Islet precursor cell (in vitro differentiated cells): ENCODE results near the gene SLC38A10.

Source experiments
- DNase-seq: peaks from one replicate; pipeline ENCODE4 v3.0.0-alpha.2; 2018

SLC38A10 gene

DNA sequence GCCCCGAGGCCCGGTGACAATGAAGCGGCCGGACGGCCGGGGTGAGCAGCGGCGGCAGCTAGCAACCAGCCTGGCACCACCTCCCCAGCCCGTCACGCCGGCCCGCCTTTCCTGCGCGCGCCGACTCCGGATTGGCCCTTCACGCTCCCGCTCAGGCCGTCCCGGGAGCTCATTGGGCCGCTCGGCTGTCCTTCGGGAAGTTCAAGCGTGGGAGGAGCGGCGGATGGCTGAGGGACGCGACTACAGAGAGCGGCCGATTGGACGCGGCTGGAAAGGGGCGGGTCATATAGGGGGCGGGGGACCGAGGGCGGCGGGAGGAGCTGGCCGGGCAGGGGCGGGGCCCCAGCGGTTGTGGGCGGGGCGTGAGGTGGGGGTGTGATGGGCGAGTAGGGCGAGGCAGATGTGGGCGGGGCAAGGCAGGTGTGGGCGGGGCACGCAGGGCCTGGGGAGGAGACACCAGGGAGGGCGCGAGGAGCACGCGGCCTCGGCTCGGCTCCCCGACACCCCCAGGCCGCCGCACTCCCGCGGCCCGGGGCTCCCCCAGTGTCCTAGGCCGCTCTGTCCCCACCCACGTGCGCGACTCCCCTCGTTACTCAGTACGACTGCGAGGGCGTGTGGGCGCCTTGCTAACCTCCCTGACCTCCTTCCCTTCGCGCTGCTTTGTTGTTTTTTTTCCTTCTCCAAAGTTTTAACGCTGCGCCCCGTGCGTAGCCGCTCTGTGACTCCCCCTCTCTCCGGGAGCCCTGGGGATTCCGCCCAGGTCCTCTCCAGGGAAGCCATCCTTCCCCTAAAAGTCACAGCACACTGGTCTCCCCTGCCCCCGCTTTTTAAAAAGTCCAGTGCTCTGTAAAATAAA is 72.0 kb downstream of the SLC38A10 start, which contains the start of gene CEP131:
TSS of gene CEP131 (minus strand) at position 60 of the 856 bp plus-strand sequence. CDS start 2,909 bp downstream, outside the sequence.
- peak; percentile 100 for DNase-seq

DNA sequence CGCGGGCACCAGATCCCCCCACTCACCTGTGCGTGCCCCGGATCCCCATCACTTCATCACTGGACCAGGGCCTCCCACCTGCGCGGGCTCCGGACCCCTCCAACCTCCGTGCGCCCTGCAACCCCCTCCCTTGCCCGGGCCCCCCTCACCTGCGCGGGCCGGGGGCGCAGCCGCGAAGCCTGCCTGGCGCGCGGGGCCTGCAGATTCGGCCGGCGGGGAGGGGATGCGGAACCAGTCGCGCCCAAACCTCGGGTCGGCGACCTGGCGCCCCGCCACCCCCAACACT is 72.5 kb downstream of the SLC38A10 start:
- no peak for DNase-seq

DNA sequence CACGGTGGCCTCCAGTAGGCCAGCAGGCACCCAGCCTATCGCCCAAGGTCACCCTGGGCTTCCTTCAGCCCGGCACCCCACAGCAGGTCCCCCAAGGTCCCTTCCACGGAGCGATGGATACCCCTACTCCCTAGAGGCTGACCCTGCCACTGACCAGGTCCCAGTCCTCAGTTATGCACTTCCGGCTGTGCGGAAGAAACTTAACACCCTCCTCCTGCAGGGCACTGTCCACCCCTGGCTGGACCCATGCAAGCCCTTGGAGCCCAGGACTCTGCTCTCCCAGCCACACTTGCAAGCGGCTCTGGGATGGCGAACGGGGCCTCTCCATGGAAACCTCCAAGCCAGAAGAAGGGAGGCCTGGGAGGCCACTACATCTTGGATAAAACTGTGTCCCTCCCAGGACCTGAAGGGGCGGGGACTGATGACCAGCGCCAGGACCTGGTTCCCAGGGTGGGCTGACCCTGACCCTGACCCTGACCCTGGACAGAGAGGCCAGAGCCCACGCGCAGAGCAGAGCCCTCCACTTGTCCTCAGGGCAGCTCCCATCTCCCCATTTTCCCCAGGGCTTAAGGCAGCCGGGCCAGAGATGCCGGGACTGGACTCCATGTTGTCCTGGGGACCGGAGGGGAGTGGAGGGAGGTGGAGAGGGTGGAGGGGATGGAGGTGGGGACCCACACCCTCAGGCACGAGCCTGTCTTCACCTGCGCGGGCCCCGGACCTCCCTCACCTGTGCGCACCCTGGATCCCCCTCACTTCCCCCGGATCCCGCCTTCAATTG is 73.1 kb downstream of the SLC38A10 start:
- no peak for DNase-seq

DNA sequence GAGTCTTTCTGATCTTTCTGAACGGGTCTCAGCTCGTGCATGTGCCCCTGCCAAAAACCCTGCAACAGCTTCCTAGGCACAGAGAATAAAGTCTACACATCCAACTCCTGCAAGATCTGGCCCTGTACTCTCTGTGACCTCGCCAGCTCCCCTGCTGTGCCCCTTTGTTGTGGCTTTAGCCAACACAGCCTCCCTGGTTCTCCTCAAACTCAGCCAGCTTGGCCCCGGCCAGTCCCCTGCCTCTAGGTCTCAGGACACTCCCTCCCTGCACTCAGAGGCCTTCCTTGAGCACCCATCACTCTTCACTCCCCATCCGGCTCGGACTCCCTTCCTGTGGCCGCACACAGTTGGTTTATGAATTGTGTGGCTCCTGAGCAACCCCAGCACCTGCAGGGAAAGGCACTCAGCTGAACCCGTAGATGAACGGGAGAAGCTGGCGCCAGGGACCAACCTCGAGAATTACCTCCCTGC is 73.7 kb downstream of the SLC38A10 start:
- DNase-seq: no peak

DNA sequence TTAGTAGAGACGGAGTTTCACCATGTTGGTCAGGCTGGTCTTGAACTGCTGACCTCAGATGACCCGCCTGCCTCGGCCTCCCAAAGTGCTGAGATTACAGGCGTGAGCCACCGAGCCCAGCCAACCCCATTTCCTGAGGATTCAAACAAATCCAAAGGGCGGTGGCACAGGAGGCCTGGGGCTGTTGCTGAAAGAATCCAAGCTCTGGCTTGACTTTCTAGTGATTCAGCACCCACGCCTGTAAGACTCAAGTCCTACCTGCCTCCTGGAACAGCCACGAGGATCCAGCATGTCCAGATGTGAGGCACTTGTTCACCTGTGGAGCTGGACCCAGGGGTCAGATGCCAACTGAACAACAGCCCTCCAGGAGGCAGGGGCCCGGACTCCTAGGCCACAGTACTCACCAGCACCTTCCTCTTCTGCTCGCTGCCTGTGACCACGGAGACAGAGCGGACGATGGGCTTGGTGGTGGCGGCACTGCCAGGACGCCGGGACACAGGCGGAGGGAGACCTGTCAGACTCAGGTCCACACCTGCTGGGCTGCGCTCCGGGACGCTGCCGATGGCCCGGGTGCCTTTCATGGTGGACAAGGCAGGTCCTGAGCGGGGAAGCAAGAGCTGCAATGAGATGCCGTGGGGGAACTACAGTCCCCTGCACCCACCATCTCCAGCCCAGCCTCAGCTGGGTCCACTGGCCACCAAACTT is 75.5 kb downstream of the SLC38A10 start:
- no peak for DNase-seq

DNA sequence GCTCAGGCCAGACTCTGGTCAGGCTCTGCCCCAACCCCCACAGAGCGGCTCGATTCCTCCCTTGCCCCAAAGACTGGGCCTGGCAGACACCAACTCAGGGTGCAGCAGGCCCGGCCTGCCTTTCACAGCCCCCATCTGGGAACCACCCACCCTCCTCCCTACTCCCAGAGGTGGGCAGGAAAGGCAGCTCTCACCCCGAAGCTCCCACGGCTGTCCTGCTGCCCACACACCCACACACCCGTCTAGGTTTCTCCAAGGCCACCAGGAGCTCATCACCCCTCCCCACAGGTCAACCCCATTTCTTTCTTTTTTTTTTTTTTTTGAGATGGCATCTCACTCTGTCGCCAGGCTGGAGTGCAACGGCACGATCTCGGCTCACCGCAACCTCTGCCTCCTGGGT is 76.1 kb downstream of the SLC38A10 start:
- no peak for DNase-seq

DNA sequence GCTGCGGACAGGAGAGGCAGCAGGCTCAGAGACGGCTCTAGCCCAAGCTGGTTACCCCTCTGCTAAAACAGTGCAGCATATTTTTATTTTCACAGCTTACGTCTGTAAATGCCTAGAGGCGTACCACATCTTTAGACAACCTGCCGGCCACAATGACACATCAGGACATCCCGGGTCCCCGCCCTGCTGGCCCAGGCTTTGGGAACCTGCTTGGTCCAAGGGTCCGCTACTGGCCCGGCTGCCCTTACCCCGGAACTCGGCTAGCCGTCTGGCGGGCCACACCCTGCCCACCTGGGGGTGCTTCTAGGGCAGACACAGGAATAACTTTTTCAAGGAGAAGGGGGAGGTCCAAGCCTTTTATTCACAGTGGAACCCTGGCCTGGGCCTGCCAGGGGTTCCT is 76.6 kb downstream of the SLC38A10 start:
- DNase-seq: no peak

DNA sequence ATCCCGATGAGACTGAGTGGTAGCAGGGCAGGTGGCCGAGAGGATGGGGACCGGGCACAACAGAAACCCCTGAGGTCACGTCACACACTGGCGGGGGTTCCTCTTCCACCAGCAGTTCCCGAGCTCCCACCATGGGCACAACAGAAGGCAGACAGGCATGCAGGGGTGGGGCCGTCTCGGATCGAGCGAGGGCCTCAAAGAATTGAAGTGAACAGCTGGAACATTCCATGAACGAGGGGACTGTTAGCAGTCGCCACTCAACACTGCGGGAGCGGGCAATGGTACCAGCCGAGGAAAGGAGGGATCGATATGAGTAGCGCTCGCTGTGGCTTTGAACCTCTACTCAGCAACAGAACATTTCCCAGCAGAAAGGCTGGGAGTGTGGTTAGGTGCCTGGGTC is 77.6 kb downstream of the SLC38A10 start:
- no peak for DNase-seq

DNA sequence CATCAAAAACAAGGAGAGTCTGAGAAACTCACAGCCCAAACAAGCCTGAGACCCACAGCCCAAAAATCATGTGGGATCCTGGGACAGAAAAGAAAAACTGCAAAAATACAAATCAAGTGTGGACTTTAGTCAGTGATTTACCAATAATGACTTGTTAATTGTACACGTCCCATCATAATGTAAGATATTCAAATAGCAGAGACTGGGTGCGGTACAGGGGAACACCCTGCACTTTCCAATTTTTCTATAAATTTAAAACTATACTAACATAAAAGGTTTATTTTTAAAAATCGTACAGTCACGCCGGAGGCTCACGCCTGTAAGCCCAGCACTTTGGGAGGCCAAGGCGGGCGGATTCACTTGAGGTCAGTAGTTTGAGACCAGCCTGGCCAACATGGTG is 81.1 kb downstream of the SLC38A10 start:
- DNase-seq: no peak

DNA sequence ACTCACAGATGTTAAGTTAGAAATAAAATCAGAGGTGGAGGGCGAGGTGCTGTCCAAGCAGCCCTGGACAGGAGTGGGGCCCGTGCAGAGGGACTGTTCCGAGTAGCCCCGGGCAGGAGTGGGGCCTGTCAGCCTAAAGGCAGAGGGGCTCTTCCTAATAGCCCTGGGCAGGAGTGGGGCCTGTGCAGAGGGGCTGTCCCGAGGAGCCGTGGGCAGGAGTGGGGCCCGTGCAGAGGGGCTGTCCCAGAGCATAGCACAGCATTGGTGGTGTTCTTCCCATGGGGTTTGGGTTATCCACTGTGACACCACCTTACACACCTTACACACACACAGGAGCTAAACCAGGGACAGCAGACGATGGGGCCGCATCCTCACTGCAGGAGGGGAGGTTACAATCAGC is 82.7 kb downstream of the SLC38A10 start:
- no peak for DNase-seq

DNA sequence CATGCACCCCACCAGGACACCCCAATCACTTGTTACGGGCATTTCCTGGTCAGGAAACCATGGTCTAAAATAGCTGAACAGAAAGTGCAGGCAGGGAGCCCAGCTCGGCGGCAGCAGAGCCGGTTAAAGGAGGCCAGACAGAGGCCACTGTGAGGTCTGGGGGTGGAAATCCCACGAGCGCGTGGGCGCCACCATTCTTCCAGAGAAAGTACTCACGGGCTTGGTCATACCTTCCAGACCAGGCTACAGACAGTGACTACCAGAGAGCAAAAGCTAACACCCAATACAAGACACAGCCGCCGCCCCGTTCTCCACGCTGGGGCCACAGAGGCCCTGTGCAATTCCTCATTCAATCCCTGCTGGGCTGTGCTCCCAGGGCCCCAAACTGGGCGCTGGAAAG is 84.2 kb downstream of the SLC38A10 start:
- no peak for DNase-seq

DNA sequence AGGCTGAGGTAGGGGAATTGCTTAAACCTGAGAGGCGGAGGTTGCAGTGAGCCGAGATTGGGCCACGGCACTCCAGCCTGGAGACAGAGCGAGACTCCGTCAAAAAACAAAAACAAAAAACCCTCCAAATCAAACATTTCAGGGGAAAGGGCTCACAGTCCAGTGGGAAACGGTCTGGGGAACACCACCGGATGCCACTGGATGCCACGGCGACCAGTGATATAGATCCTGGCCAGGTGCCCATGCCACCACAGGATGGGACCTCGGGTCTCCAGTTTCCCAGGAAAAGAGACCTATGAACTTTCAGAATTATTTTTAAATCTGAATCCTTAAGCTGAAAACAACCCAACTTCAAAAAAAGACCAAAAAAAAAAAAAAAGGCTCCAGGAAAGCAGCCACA is 84.6 kb downstream of the SLC38A10 start:
- no peak for DNase-seq

DNA sequence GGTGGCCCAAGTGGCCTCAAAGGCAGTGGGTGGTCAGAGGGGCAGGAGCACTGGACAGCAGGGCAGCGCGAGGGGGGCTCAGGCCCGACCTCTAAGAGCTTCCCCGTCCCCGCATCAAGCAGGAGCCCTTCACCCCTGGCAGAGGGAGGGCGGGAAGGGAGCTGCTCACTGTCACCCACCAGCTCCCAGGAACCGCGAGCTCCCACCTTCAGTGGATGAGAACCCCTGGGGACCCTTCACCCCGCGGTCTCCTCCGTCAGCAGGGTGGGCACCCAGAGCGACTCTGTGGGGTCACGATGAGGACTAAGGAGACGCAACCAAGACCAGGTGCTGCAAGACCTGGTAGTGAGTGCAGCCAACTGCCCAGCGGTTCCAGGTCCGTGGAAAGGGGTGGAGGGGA is 86.0 kb downstream of the SLC38A10 start:
- no peak for DNase-seq

DNA sequence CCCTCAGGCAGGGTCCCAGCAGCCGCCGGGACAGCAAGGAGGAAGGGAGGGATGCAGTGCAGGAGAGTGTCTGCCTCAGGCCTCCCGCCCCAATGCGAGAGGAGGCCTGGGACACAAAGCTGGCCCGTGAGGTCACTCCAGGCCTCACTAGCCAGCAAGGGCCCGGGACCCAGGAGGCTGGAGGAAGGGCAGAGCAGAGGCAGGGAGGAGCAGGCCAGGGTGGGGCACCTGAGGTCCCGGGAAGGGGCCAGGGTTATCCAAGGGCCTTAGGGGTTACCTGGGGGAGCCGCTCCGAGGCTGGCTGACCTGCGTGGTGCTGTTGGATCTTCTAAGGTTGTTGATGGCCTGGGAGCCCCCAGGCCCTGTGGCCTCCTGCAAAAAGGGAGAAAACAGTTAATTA is 86.5 kb downstream of the SLC38A10 start:
- DNase-seq: no peak

DNA sequence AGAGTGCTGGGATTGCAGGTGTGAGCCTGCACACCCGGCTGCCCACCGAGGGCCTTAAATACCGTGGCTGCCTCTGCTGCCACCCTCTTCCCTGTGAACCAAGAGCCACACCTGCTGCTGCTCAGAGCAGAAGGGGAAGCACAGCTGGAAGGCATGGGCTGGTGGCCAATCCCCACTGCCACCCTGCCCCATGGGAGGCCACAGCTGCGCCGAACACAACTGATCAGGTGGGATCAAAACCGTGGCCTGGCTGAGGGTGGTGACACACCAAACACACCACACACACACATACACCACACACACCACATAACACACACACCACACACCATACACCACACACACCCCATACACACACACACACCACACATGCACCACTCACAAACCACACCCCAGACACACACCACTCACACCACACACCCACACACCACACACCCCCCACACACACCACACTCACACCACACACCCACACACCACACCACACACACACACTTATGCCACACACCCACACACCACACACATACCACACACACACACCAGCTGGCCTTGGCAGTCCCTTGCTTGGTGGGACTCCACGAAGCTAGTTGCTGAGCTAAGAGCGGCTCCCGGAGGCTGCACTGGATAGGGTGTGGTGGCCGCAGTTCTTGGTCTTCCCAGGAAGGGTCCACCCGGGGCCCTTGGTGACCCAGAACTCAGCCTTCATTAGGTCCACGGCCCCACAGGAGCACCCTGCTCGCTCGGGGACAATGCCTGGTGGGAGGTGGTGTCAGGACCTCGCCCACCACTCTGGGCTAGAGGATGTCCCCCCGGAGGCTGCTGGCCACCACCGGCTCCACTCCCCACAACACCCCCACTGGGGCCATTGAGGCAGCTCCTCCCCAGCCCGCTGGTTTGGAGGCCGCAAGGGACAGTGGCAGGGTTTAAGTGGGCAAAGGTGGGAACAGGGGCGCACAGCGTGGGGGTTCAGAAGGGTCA is 87.2 kb downstream of the SLC38A10 start:
- DNase-seq: no peak

DNA sequence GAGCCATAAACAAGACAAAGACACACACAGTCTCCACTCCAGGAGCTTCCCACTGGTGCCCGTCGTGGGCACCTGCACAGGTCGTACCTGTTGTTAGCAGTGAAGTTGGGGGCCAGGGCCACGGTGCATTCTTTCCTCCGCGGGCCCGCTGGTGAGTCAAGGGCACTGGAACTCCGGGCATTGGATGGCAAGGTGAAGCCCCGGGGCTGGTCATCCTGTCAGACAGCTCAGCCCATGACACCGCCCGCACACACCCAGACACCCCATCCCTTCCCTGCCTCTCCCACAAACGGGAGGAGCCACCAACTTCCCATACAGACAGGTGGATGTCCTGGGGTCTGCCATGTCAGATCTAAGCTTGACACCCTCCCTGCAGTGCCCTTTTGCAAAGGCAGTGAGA is 88.5 kb downstream of the SLC38A10 start:
- DNase-seq: no peak

DNA sequence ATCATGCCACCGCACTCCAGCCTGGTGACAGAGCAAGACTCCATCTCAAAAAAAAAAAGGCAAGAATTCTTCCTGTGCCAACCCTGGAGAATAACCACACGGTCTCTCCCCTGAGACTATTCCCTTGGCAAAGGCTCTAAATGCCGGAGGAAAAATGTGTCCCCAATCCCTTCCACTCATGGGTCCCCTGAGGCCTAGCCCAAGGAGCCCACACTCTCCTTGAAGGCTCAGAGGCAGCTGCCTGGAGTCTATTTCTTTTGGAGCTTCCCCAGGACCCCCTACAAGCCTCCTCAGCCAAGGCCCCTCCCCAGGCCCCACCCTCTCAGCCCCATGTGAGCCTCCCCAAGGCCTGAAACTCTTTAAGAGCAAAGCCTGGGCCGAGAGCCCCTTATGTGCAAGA is 88.9 kb downstream of the SLC38A10 start:
- DNase-seq: no peak

DNA sequence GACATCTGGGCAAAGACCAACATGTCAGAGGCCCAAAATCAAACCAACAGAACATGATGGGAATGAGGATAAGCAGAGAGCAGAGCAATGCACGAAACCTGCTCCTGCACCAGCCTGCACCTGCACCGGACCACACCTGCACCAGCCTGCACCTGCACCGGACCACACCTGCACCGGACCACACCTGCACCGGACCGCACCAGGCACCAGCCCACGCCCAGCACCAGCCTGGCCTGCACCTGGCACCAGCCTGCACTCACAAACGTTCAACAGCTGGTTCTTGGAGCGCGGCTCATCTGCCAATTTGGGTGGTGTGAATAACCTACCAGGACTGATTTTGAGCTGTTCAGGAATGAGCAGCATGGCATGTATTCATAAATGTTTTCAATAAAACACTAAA is 90.5 kb downstream of the SLC38A10 start:
- no peak for DNase-seq

DNA sequence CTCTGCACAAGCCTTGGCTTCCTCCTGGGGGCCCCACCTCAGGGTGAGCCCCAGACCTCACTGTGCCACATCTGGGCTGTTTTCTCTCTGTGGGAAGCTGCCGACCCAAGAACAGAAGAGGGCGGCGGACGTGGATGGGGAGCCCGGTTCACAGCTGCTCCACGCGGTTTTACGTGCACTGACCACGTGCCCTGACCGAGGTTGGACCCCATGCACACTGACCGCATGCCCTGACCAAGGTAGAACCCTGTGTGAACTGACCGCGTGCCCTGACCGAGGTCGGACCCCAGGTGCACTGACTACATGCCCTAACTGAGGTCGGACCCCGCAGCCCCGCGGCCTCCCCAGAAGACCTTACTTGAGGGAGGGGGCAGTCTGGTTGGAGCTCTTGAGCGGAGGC is 92.0 kb downstream of the SLC38A10 start:
- DNase-seq: no peak

DNA sequence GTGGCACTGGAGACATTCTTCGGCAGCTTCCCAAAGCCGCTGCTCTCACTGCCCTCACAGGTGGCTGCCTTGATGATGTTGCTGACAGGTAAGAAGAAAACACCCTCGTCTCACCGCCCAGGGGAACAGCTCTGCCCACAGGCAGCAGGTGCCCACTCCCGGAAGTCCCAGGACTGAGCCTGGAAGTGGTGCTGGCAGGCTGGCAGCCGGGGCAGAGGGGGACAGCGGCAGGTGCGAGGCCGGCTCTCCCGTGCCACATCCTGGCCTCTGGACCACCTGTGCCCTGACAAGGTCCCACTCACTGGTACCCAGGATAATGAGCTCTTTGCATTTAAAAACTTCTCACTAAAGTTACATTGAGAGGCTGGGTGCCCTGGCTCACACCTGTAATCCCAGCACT is 92.8 kb downstream of the SLC38A10 start:
- DNase-seq: no peak

DNA sequence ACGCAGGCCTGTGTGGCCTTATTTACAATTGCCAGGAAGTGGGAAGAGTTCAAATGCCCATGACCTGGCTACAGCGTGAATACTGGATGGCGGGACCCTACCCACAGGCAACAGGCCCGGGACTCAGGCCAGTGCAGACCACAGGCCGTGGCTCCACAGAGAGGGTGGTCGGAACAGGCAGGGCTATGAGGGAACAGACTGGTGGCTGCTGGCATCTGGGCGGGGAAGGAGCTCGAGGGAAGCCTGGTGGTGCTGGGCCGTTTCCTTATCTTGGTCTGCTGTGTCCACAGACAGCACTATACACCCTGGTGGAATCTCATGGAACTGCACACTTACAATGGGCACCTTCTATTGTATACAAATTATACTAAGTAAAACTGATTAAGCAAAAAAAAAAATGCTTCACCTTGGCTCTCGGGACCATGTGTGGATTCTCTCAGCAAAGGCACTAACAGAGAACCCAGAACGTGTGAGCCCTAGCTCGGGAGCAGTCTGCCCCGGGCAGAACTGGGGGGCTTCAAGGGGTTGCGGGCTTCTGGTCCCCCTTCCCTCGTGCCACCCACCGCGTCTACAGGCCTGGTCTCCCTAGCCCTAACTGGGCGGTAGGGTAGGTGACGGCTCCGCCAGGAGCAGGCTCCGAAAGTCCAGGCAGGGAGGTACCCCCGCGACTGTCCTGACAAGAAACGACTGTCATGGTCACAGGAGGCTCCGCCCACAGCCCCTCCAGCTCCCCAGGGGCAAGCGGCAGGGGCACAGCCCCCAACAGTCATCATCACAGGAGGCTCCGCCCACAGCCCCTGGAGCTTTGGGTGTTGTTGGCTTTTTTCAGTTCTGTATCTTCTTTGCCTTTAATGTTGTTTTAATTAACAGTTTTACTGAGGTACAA is 94.2 kb downstream of the SLC38A10 start:
- DNase-seq: peak; percentile 85
